ENCODE results near the gene NDUFS5. TPM values are rescaled to one million over a fixed set of nuclear protein-coding genes. Genes with fewer than 3 reads are reported as not detected.
"Not testable (repeated sequence)": the region's sequence is repeated elsewhere in the genome, so short reads cannot be mapped to it uniquely, and the experiment has no call there.

Gene NDUFS5
- total RNA-seq, 1 donor from 2014 or later: 530 TPM

- no peak for DNase-seq
Observed at GRCh38 chr1:39016604-39017171, 9.5 kb upstream of the NDUFS5 start.

GRCh38 chr1:39017266-39017665, 8.9 kb upstream of the NDUFS5 start:
- DNase-seq: no peak

- not testable (repeated sequence) for DNase-seq
Observed at GRCh38 chr1:39020494-39020893, 5.7 kb upstream of the NDUFS5 start.

- DNase-seq: no peak
Observed at GRCh38 chr1:39021426-39021825, 4.7 kb upstream of the NDUFS5 start.

GRCh38 chr1:39023140-39023539, 3.0 kb upstream of the NDUFS5 start:
- no peak for DNase-seq

GRCh38 chr1:39026866-39027507, 837 bp downstream of the NDUFS5 start:
- no peak for DNase-seq

GRCh38 chr1:39034114-39034654, 8.0 kb downstream of the NDUFS5 start:
- DNase-seq: no peak

- no peak for DNase-seq
Observed at GRCh38 chr1:39036678-39037077, 10.5 kb downstream of the NDUFS5 start.

- DNase-seq: no peak
Observed at GRCh38 chr1:39043513-39043912, 17.4 kb downstream of the NDUFS5 start.

- no peak for DNase-seq
Observed at GRCh38 chr1:39044762-39045161, 18.6 kb downstream of the NDUFS5 start.

GRCh38 chr1:39045231-39045630, 19.1 kb downstream of the NDUFS5 start:
- no peak for DNase-seq

GRCh38 chr1:39046613-39047210, 20.6 kb downstream of the NDUFS5 start:
- no peak for DNase-seq

GRCh38 chr1:39047374-39048229, 21.5 kb downstream of the NDUFS5 start:
- peak; percentile 71 for DNase-seq

- no peak for DNase-seq
Observed at GRCh38 chr1:39048745-39049370, 22.7 kb downstream of the NDUFS5 start.

- DNase-seq: no peak
Observed at GRCh38 chr1:39050001-39050400, 23.9 kb downstream of the NDUFS5 start.

GRCh38 chr1:39051193-39051850, 25.2 kb downstream of the NDUFS5 start:
- DNase-seq: not testable (repeated sequence)

GRCh38 chr1:39051956-39052355, 25.8 kb downstream of the NDUFS5 start:
- no peak for DNase-seq

GRCh38 chr1:39055213-39055710, 29.1 kb downstream of the NDUFS5 start:
- not testable (repeated sequence) for DNase-seq

GRCh38 chr1:39061516-39061915, 35.4 kb downstream of the NDUFS5 start:
- not testable (repeated sequence) for DNase-seq

- DNase-seq: peak; percentile 35
Observed at GRCh38 chr1:39061951-39062350, 35.8 kb downstream of the NDUFS5 start.

GRCh38 chr1:39063191-39063590, 37.0 kb downstream of the NDUFS5 start:
- DNase-seq: no peak

- DNase-seq: peak; percentile 46
Observed at GRCh38 chr1:39063775-39064174, 37.6 kb downstream of the NDUFS5 start.

All from dermis blood vessel endothelial cell (primary cell).